ENCODE results near the gene PPFIA4.

- TF ChIP-seq CTCF (IDR thresholded peaks at IDR 0.05) (no peak), ZFX (IDR thresholded peaks at IDR 0.05; ENCODE audit: borderline replicate concordance) (no peak)
Measured at GRCh38 chr1:203096566-203096965, 70.3 kb downstream of the PPFIA4 start.

All from 22Rv1 (cell line).